ENCODE data around the gene UPF1. TPM values are rescaled to one million over a fixed set of nuclear protein-coding genes. Genes with fewer than 3 reads are reported as not detected.
"Not testable (repeated sequence)": the region's sequence is repeated elsewhere in the genome, so short reads cannot be mapped to it uniquely, and the experiment has no call there.

Gene UPF1
- total RNA-seq, 1 donor from 2014 or later: 117 TPM

DNA sequence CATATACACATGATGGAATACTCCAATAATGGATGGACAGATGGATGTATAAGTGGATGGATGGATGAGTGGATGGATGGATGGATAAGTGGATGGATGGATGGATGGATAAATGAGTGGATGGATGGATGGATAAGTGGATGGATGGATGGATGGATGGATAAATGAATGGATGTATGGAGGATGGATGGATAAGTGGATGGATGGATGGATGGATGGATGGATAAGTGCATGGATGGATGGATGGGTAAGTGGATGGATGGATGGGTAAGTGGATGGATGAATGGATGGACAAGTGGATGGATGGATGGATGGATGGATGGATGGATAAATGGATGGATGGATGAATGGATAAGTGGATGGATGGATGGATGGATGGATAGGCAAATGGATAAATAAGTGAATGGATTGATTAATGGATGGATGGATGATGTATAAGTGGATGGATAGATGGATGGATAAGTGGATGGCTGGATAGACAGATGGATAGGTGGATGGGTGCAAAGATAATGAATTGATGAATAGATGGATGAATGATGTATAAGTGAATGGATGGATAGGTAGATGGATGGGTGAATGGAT is 32.3 kb upstream of the UPF1 start:
- no peak for DNase-seq (ENCODE audit: low spot score)

DNA sequence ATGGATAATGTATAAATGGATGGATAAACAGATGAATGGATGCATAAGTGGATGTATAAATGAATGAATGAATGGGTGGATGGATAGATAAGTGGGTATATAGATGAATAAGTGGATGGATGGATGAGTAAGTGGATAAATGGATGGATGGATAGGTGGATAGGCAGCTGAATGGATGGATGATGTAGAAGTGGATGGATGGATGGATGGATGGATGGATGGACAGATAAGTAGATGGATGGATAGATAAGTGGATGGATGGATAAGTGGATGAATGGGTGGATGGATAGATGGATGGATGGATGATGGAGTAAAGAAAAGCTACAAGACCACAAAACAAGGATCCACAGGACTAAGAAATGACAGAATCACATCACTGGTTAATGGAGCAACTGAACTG is 31.7 kb upstream of the UPF1 start:
- DNase-seq (ENCODE audit: low spot score): no peak

DNA sequence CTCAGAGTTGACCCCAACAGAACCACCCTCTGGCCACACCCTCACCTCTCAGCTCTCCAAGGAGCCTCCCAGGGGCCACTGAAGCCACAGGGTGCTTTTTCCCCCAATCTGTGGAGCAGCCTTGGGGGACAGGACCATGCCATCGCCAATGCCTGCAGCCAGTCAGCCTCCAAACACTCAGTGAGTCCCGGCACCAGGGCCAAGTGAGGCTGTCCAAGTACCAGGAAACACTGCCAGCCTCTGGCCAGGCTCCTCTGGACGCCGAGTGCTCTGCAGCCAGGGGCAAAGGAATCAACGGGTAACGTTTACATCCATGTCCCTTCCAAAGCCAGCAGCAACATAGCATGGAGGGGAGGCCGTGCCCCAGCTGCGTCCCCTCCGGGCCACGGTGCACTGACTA is 31.1 kb upstream of the UPF1 start:
- no peak for DNase-seq (ENCODE audit: low spot score)

DNA sequence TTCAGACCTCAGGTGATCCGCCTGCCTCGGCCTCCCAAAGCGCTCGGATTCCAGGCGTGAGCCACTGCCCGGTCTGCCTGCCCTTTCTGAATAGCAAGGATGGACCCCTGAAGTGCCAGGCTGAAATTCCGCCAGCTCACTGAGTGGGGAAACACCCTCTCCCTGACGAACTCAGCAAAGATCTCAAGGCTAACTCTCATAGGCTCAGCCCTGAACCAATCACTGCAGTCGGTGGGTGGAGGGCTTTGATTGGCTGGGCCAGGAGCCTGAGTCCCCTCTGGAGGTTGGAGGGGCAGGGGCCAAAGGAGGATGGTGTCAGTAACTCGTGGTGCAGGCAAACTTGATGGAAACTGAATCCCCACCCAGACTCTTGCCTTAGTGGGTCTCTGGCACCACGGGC is 29.4 kb upstream of the UPF1 start:
- no peak for DNase-seq (ENCODE audit: low spot score)

DNA sequence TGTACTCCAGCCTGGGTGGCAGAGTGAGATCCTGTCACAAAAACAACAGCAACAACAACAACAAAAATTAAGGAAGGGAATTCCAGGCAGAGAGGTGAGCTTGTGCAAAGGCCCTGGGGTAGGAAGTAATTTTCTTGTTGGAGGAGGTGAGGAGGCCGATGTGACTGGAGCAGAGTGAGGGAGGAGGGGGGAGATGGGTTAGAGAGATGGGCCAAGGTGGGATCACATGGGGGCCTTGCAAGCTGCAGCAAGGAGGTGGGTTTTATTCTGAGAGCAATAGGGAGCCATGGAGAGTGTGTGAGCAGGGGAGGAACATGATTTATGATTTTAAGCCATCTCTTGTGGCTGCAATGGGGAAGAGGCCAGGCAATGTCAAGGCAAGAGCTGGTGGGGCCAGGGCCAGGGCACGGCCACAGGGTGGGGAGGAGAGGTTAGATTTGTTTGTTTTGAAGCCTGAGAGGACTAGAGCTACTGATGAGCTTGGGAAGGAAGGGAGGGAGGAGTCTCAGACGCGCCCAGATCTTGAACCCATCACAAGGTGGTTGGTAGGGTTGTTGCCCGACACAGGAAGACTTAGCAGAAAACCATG is 28.1 kb upstream of the UPF1 start:
- no peak for DNase-seq (ENCODE audit: low spot score)

DNA sequence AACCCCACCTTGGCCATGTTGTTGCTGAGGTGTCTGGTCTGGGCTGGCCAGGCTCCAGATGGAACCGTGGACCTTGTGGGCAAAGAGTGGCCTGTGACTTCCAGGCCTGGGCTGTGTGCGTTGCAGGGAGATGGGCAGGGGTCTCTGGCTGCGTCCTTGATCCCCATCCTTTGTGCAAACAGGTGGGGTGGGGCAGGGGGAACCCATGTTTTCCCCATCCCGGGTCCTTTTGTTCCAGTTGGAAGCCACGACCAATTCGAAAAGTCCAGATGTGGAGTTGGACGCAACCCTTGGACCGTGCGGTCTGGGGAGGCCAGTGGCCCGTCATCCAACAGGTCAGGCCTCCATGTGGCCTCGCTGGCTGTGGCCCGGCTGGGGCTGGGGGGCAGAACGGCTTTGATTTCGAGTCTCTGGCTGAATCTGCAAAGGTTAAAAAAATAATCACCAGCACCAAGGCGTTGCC is 27.6 kb upstream of the UPF1 start:
- DNase-seq (ENCODE audit: low spot score): no peak

DNA sequence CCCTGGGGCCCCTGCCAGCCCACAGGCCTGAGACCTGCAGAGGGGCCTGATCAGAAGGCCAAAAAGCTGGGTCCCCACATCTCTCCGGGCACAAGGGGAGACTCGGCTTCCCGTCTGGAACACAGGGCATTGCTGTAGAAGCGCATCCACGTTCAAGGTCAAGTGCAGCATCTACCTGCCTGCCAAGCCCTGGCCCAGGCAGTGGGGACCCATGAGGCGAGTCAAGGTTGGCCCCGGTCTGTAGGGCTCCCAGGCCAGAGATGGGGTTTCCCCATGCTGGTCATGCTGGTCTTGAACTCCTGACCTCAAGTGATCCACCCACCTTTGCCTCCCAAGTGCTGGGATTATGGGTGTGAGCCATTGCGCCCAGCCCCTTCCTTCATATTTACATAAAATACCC is 27.1 kb upstream of the UPF1 start:
- DNase-seq (ENCODE audit: low spot score): no peak

DNA sequence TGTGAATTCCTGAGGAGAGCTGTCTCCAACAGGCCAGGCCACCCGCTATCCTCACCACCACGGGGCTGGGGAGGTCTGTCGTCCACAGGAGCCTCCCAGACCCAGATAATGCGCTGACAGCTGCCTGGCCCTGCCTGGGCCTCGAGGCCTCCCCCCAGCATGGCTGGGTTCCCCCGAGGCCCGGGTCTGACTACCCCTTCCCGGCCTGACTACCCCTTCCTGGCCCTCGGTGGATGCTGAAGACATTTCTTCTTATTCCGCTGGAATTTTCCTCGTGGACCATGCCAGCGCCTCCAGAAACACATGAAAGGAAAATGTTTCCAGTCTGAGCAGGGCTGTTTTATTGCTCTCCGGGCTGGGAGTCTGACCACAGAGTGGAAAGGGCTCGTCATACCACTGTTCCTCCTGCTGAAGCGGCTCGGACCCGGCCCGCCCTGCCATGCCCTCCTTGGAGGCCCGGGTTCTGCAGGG is 23.9 kb upstream of the UPF1 start:
- no peak for DNase-seq (ENCODE audit: low spot score)

DNA sequence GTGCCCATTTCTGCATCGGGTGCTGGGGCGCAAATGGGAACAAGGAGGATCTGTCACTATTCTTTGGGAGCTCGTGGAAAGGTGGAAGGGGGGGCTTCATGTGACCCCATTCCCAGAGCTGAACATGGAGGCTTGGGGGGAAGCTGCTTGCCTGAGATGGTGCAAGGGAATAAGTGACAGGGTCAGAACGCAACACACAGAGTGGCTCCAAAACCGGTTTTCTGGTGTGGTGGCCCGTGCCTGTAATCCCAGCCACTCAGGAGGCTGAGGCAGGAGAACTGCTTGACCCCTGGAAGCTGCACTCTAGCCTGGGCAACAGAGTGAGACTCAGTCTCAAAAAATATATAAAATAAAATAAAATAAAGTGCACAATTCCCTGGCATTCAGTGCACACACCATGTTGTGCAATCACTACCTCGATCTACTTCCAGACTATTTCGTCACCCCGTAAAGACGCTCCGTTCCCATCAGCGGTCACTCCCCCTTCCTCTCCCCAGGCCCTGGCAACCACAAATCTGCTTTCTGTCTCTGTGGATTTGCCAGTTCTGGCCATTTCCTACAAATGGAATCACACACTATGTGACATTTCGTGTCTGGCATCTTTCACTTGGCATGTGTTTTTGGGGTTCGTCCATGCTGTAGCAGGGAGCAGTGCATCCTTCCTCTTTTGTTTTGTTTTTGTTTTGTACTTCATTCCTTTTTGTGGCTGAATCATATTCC is 22.4 kb upstream of the UPF1 start:
- peak; percentile 58 for DNase-seq (ENCODE audit: low spot score)

DNA sequence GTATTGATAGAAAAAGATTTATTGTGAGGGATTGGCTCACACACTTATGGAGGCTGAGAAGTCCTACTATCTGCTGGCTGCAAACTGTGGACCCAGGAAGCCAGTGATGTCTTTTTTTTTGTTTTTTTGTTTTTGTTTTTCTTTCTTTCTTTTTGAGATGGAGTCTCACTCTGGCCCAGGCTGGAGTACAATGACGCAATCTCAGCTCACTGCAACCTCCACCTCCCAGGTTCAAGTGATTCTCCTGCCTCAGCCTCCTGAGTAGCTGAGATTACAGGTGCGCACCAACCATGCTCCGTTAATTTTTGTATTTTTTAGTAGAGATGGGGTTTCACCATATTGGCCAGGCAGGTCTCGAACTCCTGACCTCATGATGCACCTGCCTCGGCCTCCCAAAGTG is 20.1 kb upstream of the UPF1 start:
- DNase-seq (ENCODE audit: low spot score): not testable (repeated sequence)

DNA sequence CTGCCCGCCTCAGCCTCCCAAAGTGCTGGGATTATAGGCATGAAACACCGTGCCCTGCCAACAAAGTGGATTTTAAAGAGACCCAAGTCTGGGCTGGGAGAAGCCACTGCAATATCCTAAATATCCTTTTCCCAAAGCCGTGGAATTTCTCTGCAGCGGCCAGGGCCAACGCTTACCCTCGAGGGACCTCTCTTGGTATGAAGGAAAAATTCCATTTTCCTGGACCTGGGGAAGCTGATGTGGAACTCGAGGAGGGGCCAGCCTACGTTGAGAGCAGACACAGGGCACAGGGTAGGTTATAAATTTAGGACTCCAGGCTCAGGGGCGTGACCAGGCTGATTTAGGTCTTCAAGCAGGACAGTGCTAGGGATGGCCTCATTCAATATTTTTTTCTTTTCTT is 17.7 kb upstream of the UPF1 start:
- no peak for DNase-seq (ENCODE audit: low spot score)

DNA sequence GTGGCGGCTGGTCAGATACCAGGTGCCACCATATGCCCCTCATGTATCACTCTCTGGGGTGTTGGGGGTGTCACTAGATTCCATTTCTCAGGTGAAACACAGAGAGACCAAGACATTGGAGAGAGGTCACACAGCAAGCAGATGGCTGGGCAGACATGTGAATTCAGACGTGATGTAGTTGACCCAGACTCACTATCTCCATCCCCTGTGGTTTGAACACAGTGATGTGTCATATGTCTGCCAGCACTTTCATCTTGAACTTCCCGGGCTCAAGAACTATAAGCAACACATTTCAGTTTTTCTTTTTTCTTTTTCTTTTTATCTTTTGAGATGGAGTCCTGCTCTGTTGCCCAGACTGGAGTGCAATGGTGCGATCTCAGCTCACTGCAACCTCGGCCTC is 16.1 kb upstream of the UPF1 start:
- DNase-seq (ENCODE audit: low spot score): no peak

DNA sequence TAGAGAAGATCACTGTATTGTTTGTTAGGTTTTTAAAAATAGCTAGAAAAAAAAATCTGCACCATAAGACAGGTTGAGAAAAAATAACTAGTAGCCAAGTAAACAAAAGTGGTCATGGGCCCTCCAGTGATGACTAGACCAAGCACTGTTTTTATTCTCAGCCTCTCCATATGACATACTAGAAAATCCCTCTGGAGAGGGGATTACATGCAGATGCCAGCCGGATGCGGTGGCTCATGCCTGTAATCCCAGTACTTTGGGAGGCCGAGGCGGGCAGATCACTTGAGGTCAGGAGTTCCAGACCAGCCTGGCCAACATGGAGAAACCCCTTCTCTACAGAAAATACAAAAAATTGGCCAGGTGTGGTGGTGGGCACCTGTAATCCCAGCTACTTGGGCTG is 15.1 kb upstream of the UPF1 start:
- not testable (repeated sequence) for DNase-seq (ENCODE audit: low spot score)

DNA sequence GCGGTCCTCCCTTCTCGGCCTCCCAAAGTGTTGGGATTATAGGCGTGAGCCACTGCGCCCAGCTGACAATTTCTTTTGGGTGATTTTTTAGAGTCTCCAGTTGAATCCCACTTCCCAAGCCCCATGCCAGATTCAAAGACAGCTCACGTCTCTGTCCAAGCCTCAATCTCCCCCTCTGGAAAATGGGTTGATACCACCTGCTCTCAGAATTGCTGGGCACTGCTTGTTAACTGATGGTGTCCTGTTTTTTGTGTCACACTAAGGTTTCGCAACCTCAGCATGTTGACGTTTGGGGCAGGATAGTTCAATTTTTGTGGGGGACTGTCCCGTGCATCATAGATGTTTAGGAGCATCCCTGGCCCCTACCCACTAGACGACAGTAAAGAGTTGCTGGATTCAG is 14.2 kb upstream of the UPF1 start:
- no peak for DNase-seq (ENCODE audit: low spot score)

DNA sequence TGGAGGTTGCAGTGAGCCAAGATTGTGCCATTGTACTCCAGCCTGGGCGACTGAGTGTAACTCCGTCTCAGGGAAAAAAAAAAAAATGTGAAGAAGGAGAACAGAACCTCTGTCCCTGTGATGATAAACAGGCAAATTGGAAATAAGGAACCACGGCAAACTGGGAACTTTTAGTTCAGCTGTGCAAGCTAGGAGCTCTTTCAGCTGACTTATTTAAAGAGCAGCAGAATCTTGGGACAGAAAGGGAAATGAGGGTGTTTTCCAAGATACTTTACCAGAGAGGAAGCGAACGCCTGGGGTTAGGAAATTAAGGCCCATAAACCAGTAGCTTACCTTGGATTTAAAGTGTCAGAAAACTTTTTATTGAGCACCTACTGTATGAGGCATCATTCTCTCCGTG is 3.0 kb upstream of the UPF1 start:
- DNase-seq (ENCODE audit: low spot score): no peak

DNA sequence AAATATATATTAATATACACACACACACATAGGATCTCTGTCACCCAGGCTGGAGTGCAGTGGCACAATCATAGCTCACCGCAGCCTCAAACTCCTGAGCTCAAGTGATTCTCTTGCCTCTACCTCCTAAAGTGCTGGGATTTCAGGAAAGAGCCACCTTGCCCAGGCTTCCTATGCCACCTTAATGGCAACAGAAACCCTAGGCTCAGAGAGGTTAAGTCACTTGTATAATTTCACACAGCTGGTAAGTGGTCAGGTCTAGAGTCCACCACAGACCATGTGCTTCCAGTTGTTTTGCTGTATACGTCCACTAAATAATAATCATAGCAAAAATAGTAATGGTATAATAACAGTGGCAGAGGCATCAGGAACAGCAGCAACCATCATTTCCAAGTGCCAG is 1.3 kb upstream of the UPF1 start:
- no peak for DNase-seq (ENCODE audit: low spot score)

DNA sequence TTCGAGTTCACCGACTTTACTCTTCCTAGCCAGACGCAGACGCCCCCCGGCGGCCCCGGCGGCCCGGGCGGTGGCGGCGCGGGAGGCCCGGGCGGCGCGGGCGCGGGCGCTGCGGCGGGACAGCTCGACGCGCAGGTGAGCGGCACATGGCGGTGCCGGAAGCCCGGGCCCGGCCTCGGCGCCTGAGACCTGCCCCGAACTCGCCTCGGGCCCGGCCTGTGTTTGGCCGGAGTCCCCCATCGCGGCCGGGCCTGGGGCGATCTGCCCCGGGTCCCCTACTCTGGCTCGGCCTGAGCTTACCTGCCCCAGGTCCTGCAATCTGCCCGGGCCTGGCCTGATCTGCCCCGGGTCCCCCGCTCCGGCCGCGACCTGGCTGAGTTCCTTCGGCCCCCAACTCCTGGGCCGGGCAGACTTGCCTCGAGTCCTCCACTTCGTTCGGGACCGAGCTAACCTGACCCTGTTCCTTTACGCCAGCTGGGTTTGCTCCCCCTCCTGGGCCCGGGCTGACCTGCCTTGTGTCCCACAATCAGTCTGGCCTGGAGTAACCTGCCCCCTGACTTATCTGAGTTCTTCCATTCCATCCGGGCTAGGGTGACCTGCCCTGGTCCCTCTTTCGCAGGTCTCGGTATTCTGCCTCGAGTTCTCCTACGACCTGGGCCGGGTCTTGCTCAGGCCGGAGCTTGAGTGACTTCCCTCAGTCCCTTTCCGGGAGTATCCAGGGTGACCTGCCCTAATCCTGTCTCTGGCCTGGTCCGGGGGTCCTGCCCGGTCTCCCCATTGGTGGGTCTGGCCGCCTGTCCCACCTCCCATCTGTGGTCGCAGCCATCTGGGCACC is 764 bp downstream of the UPF1 start:
- DNase-seq (ENCODE audit: low spot score): no peak

DNA sequence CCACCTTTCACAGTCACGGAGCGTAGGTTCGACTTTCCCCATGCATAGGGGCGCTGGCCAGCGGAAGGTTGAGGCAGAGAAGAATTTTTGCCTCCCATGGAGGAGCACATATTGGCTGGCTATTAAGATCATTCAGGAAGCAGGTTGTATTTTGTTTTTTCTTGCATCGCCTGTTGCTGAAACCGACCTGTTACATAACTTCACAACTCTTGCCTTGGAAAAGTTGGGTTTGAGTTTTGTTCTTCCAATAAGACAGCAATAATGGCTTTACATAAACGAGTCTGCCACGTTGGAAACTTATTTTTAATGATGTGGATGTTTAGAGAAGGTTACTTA is 1.4 kb downstream of the UPF1 start:
- no peak for DNase-seq (ENCODE audit: low spot score)

DNA sequence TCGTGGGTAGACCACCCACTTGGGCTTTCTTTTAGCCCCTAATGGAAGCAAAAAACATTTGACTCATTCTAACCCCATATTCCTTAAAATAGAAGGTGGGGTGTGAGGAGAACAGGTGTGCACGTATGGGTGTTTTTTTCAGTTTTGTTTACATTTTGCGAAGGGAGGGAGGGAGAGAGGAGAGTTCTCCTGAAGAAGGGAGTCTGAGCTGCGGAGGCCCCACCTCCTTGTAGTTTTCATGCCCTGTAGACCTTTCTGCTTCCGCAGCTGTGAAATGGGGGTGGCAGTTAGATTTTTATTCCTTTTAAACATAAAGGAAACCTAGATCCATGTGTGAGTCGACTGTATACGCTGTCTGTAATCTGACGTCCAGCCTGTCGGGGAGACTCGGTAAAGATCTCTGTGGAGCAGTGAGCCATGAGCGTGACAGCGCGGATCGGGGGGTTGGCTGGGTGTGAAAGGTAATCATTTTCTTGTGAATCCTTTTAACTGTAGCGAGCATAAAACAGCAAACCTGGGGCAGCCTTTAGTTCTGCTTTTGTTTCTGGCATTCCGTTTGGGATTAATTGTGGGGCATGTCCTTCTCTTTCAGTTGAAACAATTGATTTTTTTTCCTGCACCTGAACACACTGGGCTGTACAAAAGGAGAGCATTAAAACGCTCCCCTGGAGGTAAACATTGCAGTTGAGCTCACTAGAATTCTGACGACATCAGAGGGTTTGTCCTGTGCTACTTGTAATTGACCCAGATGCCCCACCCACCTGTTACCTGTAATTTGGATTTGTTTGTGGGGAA is 2.3 kb downstream of the UPF1 start:
- DNase-seq (ENCODE audit: low spot score): no peak

DNA sequence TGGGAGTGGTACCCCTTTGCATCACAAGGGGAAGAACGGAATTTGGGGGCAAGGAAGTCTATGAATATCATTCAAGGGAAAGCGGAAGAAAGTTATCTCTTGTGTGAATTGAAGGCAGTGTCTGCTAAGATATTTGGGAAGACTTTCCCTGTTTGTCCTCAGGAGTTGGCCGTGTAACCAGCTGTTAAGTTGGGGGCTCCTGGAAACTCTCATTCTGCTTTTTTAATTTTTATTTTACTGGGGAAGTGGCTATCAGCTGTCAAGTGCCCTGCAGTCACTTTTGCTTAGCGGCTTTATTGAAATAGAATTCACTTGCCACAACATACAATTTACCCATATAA is 2.9 kb downstream of the UPF1 start:
- DNase-seq (ENCODE audit: low spot score): no peak

DNA sequence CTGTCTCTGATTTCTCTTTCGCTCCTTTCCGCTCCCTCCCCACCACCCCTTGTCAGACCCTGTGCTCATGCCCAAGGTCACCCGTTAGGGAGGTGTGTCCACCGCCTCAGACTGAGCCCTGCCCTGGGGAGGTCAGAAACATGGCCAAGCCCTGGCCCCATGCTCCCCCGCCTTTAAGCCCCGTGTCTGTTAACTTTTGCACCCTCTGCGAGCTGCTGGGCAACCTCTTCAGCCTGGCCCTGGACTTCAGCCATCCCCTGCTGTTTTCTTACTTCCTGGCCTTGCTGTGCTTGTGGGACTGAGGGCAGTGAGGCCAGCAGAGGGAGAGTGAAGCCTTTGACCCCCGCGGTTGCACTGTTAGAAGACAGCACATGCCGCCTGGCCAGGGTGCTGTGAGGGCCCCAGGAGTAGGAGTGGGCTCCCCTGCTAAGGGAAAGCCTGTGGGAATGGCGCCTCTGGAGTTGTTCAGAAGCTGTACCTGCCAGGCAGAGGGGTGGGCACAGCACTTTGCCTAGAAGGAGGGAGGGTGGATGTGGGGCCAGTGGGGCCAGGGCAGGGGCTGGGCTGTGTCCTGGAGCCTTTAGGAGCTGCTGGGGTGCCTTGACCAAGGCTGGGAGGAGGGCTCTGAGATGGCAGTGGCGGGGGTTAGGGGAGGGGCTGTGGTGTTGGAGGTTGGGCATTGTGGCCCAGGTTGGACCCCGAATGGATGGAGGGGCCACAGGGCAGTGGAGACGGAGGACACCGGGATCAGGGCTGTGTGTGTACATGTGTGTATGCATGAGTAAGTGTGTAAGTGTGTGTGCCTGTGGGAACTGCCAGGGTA is 7.9 kb downstream of the UPF1 start:
- DNase-seq (ENCODE audit: low spot score): no peak
